ENCODE results near the gene BTBD2. TPM values are rescaled to one million over a fixed set of nuclear protein-coding genes. Genes with fewer than 3 reads are reported as not detected.

Gene BTBD2
- total RNA-seq, 1 experiment from 2014 or later: 81.0 TPM

DNA sequence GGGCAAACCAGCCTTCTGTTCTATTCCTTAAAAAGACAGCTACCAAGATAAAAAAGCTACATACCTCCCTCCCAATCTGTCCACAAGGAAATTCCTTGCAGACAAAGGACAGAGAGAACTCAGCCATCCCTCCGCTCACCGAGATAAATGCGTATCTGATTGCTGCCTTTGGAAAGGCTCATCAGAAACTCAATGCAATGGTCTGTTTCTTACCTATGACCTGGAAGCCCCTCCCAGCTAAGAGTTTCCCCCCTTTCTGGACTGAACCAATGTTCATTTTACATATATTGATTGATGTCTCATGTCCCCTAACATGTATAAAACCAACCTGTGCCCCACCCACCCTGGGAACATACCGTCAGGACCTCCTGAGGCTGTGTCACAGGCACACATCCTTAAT, 11.6 kb downstream of the BTBD2 start:
- Histone ChIP-seq H3K4me3 (no peak overlapping the region), H3K27me3 (ENCODE audit: insufficient read depth, low read depth) (no peaks in the 10 kb centered on the region), H3K4me1 (replicated peaks; ENCODE audit: insufficient read depth) (no peaks in the 10 kb centered on the region), H3F3A (ENCODE audit: insufficient read depth, low read depth) (no peaks in the 10 kb centered on the region; the same call in 1 of the 2 replicates), H3K9me3 (ENCODE audit: insufficient read depth, low read depth) (no peaks in the 10 kb centered on the region), H4K20me1 (ENCODE audit: insufficient read depth) (no peaks in the 10 kb centered on the region; the same call in 1 of the 2 replicates), H3K9me2 (ENCODE audit: insufficient read depth) (no peaks in the 10 kb centered on the region), H3K79me2 (ENCODE audit: low read depth) (no peaks in the 10 kb centered on the region), H3K4me2 (no peak overlapping the region), H3K27ac (no peak overlapping the region), H3K36me3 (ENCODE audit: low read depth) (no peaks in the 10 kb centered on the region), H2AFZ (no peak overlapping the region)
- TF ChIP-seq EZH2 (IDR thresholded peaks at IDR 0.05; ENCODE audit: low read depth): no peak
- TF ChIP-seq, protein P1, sequence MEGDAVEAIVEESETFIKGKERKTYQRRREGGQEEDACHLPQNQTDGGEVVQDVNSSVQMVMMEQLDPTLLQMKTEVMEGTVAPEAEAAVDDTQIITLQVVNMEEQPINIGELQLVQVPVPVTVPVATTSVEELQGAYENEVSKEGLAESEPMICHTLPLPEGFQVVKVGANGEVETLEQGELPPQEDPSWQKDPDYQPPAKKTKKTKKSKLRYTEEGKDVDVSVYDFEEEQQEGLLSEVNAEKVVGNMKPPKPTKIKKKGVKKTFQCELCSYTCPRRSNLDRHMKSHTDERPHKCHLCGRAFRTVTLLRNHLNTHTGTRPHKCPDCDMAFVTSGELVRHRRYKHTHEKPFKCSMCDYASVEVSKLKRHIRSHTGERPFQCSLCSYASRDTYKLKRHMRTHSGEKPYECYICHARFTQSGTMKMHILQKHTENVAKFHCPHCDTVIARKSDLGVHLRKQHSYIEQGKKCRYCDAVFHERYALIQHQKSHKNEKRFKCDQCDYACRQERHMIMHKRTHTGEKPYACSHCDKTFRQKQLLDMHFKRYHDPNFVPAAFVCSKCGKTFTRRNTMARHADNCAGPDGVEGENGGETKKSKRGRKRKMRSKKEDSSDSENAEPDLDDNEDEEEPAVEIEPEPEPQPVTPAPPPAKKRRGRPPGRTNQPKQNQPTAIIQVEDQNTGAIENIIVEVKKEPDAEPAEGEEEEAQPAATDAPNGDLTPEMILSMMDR (conservative IDR thresholded peaks at IDR 0.05): no peak
- no peak for DNase-seq
- BruUV-seq (replicated peaks): no TSS peak
- POLR2A ChIA-PET (ENCODE audit: unreplicated experiment): interaction anchor here (0.7 kb wide), 1 partner anchor 74 kb away, joined by 11 read pairs; no protein-coding TSS in a partner anchor
- CTCF ChIA-PET: no interaction called here
- intact Hi-C loops (cut with micrococcal nuclease; ENCODE audit: unreplicated experiment): no loop called here

DNA sequence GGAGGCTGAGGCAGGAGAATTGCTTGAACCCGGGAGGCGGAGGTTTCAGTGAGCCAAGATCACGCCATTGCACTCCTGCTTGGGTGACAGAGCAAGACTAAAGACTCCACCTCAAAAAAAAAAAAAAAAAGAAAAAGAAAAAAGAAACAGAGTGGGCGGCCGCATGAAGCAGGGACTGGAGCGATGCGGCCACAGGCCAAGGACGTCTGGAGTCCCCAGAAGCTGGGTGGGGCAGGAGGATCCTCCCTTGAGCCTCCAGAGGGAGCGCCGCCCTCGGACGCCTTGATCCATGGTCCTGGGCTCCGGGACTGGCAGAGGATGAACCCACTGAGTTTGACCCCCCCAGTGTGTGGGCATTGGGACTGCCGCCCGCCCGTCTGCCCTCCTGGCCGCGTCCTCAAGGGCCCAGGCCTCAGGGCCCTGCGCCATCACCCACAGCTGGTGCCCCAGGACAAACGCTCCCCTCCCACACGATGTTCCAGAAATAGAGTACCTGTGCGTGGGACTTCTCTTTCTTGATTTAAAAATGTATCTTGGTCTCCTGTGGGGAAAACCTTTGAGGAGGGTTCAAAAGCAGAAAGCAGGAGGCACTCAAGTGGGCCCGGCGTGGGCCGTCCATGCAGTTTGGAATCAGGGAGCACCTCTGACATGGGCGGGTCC, 15.5 kb downstream of the BTBD2 start:
- H3K4me1 ChIP-seq (replicated peaks; ENCODE audit: insufficient read depth): no peaks in the 10 kb centered on the region
- no peak overlapping the region for H2AFZ ChIP-seq
- no peaks in the 10 kb centered on the region for H3K9me3 ChIP-seq (ENCODE audit: insufficient read depth, low read depth)
- peaks cover 3% of the 10 kb centered on the region; the same call in 1 of the 2 replicates for H3K36me3 ChIP-seq (ENCODE audit: low read depth)
- H4K20me1 ChIP-seq (ENCODE audit: insufficient read depth): no peaks in the 10 kb centered on the region
- no peak for TF ChIP-seq EZH2 (IDR thresholded peaks at IDR 0.05; ENCODE audit: low read depth)
- TF ChIP-seq, protein P1 (conservative IDR thresholded peaks at IDR 0.05): no peak
- POLR2A ChIA-PET (ENCODE audit: unreplicated experiment): no interaction called here
- no peaks in the 10 kb centered on the region for H3K79me2 ChIP-seq (ENCODE audit: low read depth)
- no peak overlapping the region for H3K4me2 ChIP-seq
- no peaks in the 10 kb centered on the region for H3K27me3 ChIP-seq (ENCODE audit: insufficient read depth, low read depth)
- no peak overlapping the region for H3K4me3 ChIP-seq
- CTCF ChIA-PET: no interaction called here
- no TSS peak for BruUV-seq (replicated peaks)
- H3K27ac ChIP-seq: no peak overlapping the region
- no peaks in the 10 kb centered on the region for H3K9me2 ChIP-seq (ENCODE audit: insufficient read depth)
- intact Hi-C loops (cut with micrococcal nuclease; ENCODE audit: unreplicated experiment): no loop called here
- H3F3A ChIP-seq (ENCODE audit: insufficient read depth, low read depth): no peaks in the 10 kb centered on the region; the same call in 1 of the 2 replicates
- DNase-seq: no peak

DNA sequence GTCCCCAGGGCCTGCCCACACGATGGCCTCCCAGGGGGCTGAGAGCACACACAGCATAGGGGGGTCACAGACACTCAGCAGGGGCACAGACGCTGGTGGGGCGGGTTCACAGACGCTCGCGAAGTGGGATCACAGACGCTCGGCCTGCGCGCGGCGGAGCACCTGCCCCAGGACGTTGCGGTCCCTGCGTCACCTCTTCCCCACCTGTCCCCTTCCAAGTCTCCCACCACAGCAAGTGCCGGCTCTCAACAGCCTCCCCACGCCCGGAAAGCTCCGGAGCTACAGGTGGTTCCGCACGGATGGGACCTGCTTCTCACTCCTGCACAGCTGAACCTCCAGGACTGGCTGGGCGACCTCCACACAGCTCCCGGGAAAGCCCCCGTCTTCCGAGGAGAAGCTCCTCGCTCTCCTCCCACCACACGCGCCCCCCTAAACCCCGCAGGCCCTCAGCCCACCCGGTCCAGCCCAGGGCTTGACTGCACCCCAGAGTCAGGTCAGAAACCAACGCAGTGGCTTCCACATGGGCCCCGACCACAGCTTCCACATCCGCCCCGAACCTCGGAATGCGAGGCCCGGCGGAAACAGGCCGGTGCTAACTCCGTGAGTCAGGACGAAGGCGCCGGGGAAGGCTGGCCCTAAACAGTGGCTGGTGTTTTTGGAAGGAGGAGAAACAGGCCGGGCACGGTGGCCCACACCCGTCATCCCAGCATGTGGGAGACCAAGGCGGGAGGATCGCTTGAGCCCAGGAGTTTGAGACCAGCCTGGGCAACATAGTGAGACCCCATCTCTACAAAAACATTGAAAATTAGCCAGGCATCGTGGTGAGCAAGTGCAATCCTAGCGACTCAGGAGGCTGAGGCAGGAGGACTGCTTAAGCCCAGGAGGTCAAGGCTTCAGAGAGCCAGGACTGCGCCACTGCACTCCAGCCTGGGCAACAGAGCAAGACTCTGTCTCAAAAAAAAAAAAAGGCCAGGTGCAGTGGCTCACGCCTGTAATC, 16.5 kb downstream of the BTBD2 start:
- Histone ChIP-seq H3K36me3 (ENCODE audit: low read depth) (peaks cover 3% of the 10 kb centered on the region; the same call in 1 of the 2 replicates), H3F3A (ENCODE audit: insufficient read depth, low read depth) (no peaks in the 10 kb centered on the region; the same call in 1 of the 2 replicates), H3K27me3 (ENCODE audit: insufficient read depth, low read depth) (no peaks in the 10 kb centered on the region), H2AFZ (no peak overlapping the region), H3K4me2 (no peak overlapping the region), H3K4me3 (no peak overlapping the region), H3K79me2 (ENCODE audit: low read depth) (no peaks in the 10 kb centered on the region), H3K27ac (no peak overlapping the region), H3K9me2 (ENCODE audit: insufficient read depth) (no peaks in the 10 kb centered on the region), H3K4me1 (replicated peaks; ENCODE audit: insufficient read depth) (no peaks in the 10 kb centered on the region), H4K20me1 (ENCODE audit: insufficient read depth) (no peaks in the 10 kb centered on the region), H3K9me3 (ENCODE audit: insufficient read depth, low read depth) (no peaks in the 10 kb centered on the region)
- CTCF ChIA-PET: no interaction called here
- BruUV-seq (replicated peaks): no TSS peak
- intact Hi-C loops (cut with micrococcal nuclease; ENCODE audit: unreplicated experiment): no loop called here
- POLR2A ChIA-PET (ENCODE audit: unreplicated experiment): no interaction called here
- DNase-seq: no peak
- TF ChIP-seq, protein P1 (conservative IDR thresholded peaks at IDR 0.05): no peak
- TF ChIP-seq EZH2 (IDR thresholded peaks at IDR 0.05; ENCODE audit: low read depth): no peak
